Measurements from ENCODE around the gene CFAP77. TPM values are rescaled to one million over a fixed set of nuclear protein-coding genes. Genes with fewer than 3 reads are reported as not detected.

Gene CFAP77
- total and polyA plus RNA-seq, 2 of the 8 experiments (the other 6 are each of a cell fraction or from before 2014, with no cell fraction given), result 0.63 to 0.97 TPM

GRCh38 chr9:132595319-132595718 lies 185.3 kb downstream of the CFAP77 start:
- no peak overlapping the region for H4K91ac ChIP-seq (replicated peaks; ENCODE audit: insufficient read length, low read length)
- H2BK120ac ChIP-seq (replicated peaks; ENCODE audit: low read depth, low read length), result no peak overlapping the region
- no peak overlapping the region for H4K8ac ChIP-seq (ENCODE audit: extremely low read depth, insufficient read depth, low read length)
- H3K79me2 ChIP-seq (ENCODE audit: control insufficient read depth in 1 of 2, insufficient read depth in 2 of 2, low read length in 2 of 2), result no peaks in the 10 kb centered on the region
- no peak overlapping the region for H3K9ac ChIP-seq (replicated peaks in 1 of 4; ENCODE audit: extremely low read depth in 1 of 4, low read depth in 3 of 4, low read length in 3 of 4)
- no peak overlapping the region for H3K18ac ChIP-seq (ENCODE audit: extremely low read depth, low read length)
- no peak overlapping the region for H2BK5ac ChIP-seq (ENCODE audit: low read depth, low read length)
- no peak for DNase-seq (ENCODE audit: low read depth in 1 of 2, low spot score in 2 of 2)
- no peak overlapping the region for H2BK12ac ChIP-seq (ENCODE audit: low read depth, low read length)
- H3K27me3 ChIP-seq (replicated peaks in 1 of 4; ENCODE audit: control insufficient read depth in 3 of 4, extremely low read depth in 1 of 4, insufficient read depth in 3 of 4, low read length in 3 of 4), result peaks cover 0 to 7% (median 4%) of the 10 kb centered on the region in 4 experiments; a peak in 5 of 7 replicates
- no peak overlapping the region for H2BK20ac ChIP-seq (ENCODE audit: low read length)
- H3K23ac ChIP-seq (ENCODE audit: insufficient read length), result no peak overlapping the region
- ChIA-PET CTCF (ENCODE audit: partially characterized antibody) (interaction anchor here (0.8 to 1.2 kb wide), 4 partner anchors 8 to 183 kb away, joined by 3 read pairs; no protein-coding TSS in a partner anchor), POLR2A (ENCODE audit: partially characterized antibody) (interaction anchor here (1.1 kb wide), 1 partner anchor 8 kb away, joined by 3 read pairs; no protein-coding TSS in a partner anchor)
- WGBS, 2 experiments (ENCODE audit: extremely low coverage in 1 of 2, insufficient coverage in 1 of 2, insufficient read length in 1 of 2, insufficient replicate concordance in 2 of 2, low coverage in 1 of 2, low lambda C conversion rate in 2 of 2, missing lambda C conversion rate in 1 of 2), result 90% methylated on average over 6 of the region's 6 CpGs; no CpG with 5 or more reads in 1 of the 2 experiments
- no peaks in the 10 kb centered on the region for H3K9me3 ChIP-seq (ENCODE audit: insufficient read depth in 2 of 2, low read depth in 1 of 2, low read length in 1 of 2)
- H3K36me3 ChIP-seq (ENCODE audit: control insufficient read depth in 2 of 4, insufficient read depth in 4 of 4, low read length in 3 of 4), result peaks cover 0 to 4% (median 2%) of the 10 kb centered on the region in 4 experiments; a peak in 3 of 8 replicates
- H3K4me1 ChIP-seq (replicated peaks in 1 of 4; ENCODE audit: control insufficient read depth in 3 of 4, insufficient read depth in 4 of 4, low read length in 3 of 4), result peaks cover 3 to 20% (median 13%) of the 10 kb centered on the region in 4 experiments
- H4K20me1 ChIP-seq (replicated peaks in 1 of 2; ENCODE audit: control insufficient read depth in 1 of 2, insufficient read depth in 2 of 2, low read length in 2 of 2), result peaks cover 0 to 7% of the 10 kb centered on the region in 2 experiments
- no peak overlapping the region for H3K56ac ChIP-seq (replicated peaks; ENCODE audit: insufficient read length, low read depth, low read length)
- no peak overlapping the region for H3K14ac ChIP-seq (ENCODE audit: insufficient read length)
- H4K5ac ChIP-seq (ENCODE audit: insufficient read length, low read depth, low read length), result no peak overlapping the region
- H3K79me1 ChIP-seq (ENCODE audit: low read depth, low read length), result no peaks in the 10 kb centered on the region
- FAIRE-seq, result no peak
- H2AK5ac ChIP-seq (ENCODE audit: low read depth, low read length), result no peak overlapping the region
- peaks cover 12% of the 10 kb centered on the region; the same call in 1 of the 2 replicates for H3K23me2 ChIP-seq (ENCODE audit: low read depth, low read length)
- H3K4ac ChIP-seq (replicated peaks; ENCODE audit: insufficient read length, low read depth, low read length), result no peak overlapping the region
- no peak overlapping the region for H3K27ac ChIP-seq (ENCODE audit: low read depth, low read length)
- no peak overlapping the region for H3K4me3 ChIP-seq (ENCODE audit: extremely low read depth in 1 of 4, insufficient read depth in 2 of 4, low read depth in 3 of 4, low read length in 4 of 4)
- TF ChIP-seq HDAC2 (IDR thresholded peaks at IDR 0.05; ENCODE audit: borderline replicate concordance in 1 of 2, low read depth in 2 of 2, low read length in 2 of 2) (no peak), CTBP2 (IDR thresholded peaks at IDR 0.05; ENCODE audit: borderline replicate concordance, insufficient read depth, insufficient read length, low read length) (no peak), POU5F1 (IDR thresholded peaks at IDR 0.05; ENCODE audit: low read depth, low read length) (no peak)
- no peak overlapping the region for H3K4me2 ChIP-seq (ENCODE audit: insufficient read depth in 1 of 2, low read depth in 2 of 2, low read length in 2 of 2)
- no peak overlapping the region for H2BK15ac ChIP-seq (ENCODE audit: low read length)
- H2AFZ ChIP-seq (ENCODE audit: low read length), result no peak overlapping the region

Measured in H1 (cell line).